GM12874 (cell line): ENCODE results near the gene APOA4.

Source experiments
- CTCF ChIP-seq: IDR thresholded peaks from 2 replicates; pipeline ENCODE4 v1.5.1; 2011; ENCODE audit warnings: low read depth, mild to moderate bottlenecking, control low read depth, low read length, moderate library complexity; ENCODE audit not compliant: insufficient read depth

The APOA4 gene

DNA sequence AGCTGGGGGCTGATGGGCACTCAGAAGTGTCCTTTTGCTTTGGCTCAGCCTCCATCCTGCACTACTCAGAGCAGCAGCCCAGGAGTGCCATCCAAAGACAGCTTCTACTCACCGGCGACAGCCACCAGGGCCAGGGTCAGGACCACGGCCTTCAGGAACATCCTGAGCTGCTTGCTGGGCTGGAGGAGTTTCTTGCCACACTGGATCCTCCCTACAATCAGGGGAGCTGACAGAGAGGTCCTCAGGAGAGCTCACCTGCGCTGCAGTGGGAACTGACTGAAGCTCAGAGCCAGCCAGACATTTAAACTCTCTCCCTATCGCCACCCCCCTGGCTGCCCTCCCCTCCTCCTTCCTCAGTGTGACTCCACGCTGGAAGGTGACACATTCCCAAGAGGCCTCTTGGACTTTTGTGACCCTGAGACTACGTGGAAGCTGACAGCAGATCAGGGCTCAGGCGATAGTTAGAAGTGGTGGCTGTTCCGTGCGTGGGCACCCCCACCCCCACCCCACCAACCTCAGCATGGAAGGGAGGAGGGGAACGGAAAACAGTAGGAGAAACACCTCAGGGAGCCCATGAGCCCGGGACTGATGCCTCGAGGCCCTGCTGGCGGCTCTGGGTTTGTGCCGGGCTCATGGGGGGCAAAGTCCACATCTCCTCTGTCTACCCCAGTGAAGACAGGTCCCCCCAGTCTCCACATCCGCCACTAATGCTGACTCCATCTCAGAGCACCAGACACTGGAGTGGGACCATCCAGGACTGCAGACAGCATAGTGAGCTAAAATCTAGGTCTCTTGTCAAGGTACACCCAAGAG lies at the start of gene APOA4:
TSS of gene APOA4 (minus strand) at position 274 of the 813 bp plus-strand sequence. CDS start at position 161, 113 bp downstream.
- no peak for TF ChIP-seq CTCF

GRCh38 chr11:116871248-116871647 lies 48.1 kb upstream of the APOA4 start:
- TF ChIP-seq CTCF = no peak

GRCh38 chr11:116870054-116870453 lies 47.0 kb upstream of the APOA4 start:
- TF ChIP-seq CTCF = no peak

- no peak for TF ChIP-seq CTCF
Measured at GRCh38 chr11:116869610-116870009, 46.5 kb upstream of the APOA4 start.

DNA sequence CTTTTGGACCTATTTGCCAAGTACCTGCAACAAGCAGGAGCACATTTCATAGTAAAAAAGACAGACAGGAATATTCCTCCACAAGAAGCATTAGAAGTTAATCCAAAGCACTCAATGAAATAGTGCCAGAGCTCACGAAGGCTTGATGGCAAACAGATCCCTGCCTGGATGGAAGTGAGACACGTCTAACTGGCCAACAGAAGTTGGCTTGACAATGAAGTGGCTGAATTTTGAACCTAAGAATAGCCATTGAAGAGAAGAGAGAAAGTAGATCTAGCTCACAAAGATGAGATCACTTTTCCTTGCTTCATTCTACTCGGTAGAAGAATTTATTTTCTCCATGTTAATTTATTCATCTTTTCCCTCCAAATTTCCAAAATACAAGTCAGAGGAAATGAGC lies 45.0 kb upstream of the APOA4 start:
- no peak for TF ChIP-seq CTCF

GRCh38 chr11:116867619-116868018 lies 44.5 kb upstream of the APOA4 start:
- TF ChIP-seq CTCF = no peak

- TF ChIP-seq CTCF = no peak
Measured at GRCh38 chr11:116866804-116867455, 43.8 kb upstream of the APOA4 start.
